Left cardiac atrium (tissue), 4 donors: ENCODE measurements around the gene DRG2. TPM values are rescaled to one million over a fixed set of nuclear protein-coding genes. Genes with fewer than 3 reads are reported as not detected.

ENCODE experiments used
- ATAC-seq, 2 donors: fragments of 200-7000 bp; cut with Tn5 transposase; one replicate each; pipeline ENCODE4 v1.9.1; 2020; ENCODE audit warnings: mild to moderate bottlenecking in 2 of 2, moderate library complexity in 2 of 2
- DNase-seq: peaks from one replicate; pipeline ENCODE4 v3.0.0-alpha.2; 2020
- intact Hi-C, 2 donors: fragments of 100-400 bp; cut with DNase I; formaldehyde crosslinking; loops; one replicate each; pipeline versions ENCODE4 v1.14.1 to v1.15.1; 2022 to 2023
- total RNA-seq, 2 donors: library from RNA; stranded (reverse); fragmentation: NEBNext Ultra II Directional; extraction: Animal tissue kit (Norgen Biotek cat#: 25700); gene quantifications; one replicate each; pipeline ENCODE4 v1.2.1, GENCODE V29; 2021
- donor health status: DM: no; HTN: yes; CAD: no.
- donor health status: DM: no; HTN: yes; CAD: no; lungs with severe emphysema.
- donor health status: DM: yes; HTN: yes; CAD: no.
- donor health status: Dilated cardiomyopathy.

DRG2 gene
- total RNA-seq, 2 donors from 2014 or later: 17.8 to 22.2 TPM

GRCh38 chr17:18109935-18110485 is 22.3 kb downstream of the DRG2 start:
- DNase-seq: no peak

GRCh38 chr17:18110636-18111145 is 22.9 kb downstream of the DRG2 start:
- intact Hi-C loops: no loop called here
- no peak for ATAC-seq
- no peak for DNase-seq

More at GRCh38 chr17:18109935-18110485, 22.3 kb downstream of the DRG2 start:
- intact Hi-C loops: no loop called here
- no peak for ATAC-seq

- ATAC-seq (no peak), DNase-seq (no peak)
- intact Hi-C loops: no loop called here
These were observed 23.7 kb downstream of the DRG2 start for GRCh38 chr17:18111330-18111971.

- no peak for ATAC-seq
- intact Hi-C loops: no loop called here
- no peak for DNase-seq
These were observed 27.8 kb downstream of the DRG2 start for GRCh38 chr17:18115517-18115916.

GRCh38 chr17:18116078-18116477 is 28.3 kb downstream of the DRG2 start:
- ATAC-seq: no peak
- DNase-seq: no peak
- intact Hi-C loops: no loop called here

GRCh38 chr17:18117533-18117932 is 29.8 kb downstream of the DRG2 start:
- DNase-seq (no peak), ATAC-seq (no peak)
- intact Hi-C loops: no loop called here

GRCh38 chr17:18117982-18118975 is 30.5 kb downstream of the DRG2 start:
- no peak for DNase-seq
- no peak for ATAC-seq
- intact Hi-C loops: no loop called here

GRCh38 chr17:18119166-18119745 is 31.5 kb downstream of the DRG2 start:
- intact Hi-C loops: no loop called here
- DNase-seq (peak; percentile 18), ATAC-seq (no peak)

GRCh38 chr17:18119938-18120337 is 32.2 kb downstream of the DRG2 start:
- no peak for ATAC-seq
- intact Hi-C loops: no loop called here

GRCh38 chr17:18120461-18121017 is 32.8 kb downstream of the DRG2 start:
- intact Hi-C loops: no loop called here
- DNase-seq (no peak), ATAC-seq (no peak)

More at GRCh38 chr17:18119938-18120337, 32.2 kb downstream of the DRG2 start:
- peak; percentile 19 for DNase-seq

GRCh38 chr17:18121144-18121910 is 33.6 kb downstream of the DRG2 start:
- ATAC-seq (no peak), DNase-seq (no peak)
- intact Hi-C loops: no loop called here

GRCh38 chr17:18122990-18123753 is 35.4 kb downstream of the DRG2 start:
- intact Hi-C loops: no loop called here
- DNase-seq (no peak), ATAC-seq (no peak)

- no peak for ATAC-seq
These were observed 36.8 kb downstream of the DRG2 start for GRCh38 chr17:18124345-18125126.

GRCh38 chr17:18129041-18129502 is 41.3 kb downstream of the DRG2 start:
- no peak for DNase-seq
- intact Hi-C loops: no loop called here
- ATAC-seq: no peak

More at GRCh38 chr17:18124345-18125126, 36.8 kb downstream of the DRG2 start:
- DNase-seq: no peak
- intact Hi-C loops: no loop called here

- no peak for DNase-seq
- intact Hi-C loops: no loop called here
These were observed 45.0 kb downstream of the DRG2 start for GRCh38 chr17:18132711-18133110.

GRCh38 chr17:18136357-18136756 is 48.6 kb downstream of the DRG2 start:
- intact Hi-C loops: no loop called here
- ATAC-seq (no peak), DNase-seq (no peak)

More at GRCh38 chr17:18132711-18133110, 45.0 kb downstream of the DRG2 start:
- no peak for ATAC-seq
